ENCODE measurements around the gene DOHH.

DOHH gene

GRCh38 chr19:3441986-3442329 lies 58.5 kb downstream of the DOHH start:
- no peak for DNase-seq (ENCODE audit: low read depth)

- DNase-seq (ENCODE audit: low read depth): no peak
Measured at GRCh38 chr19:3441089-3441985, 59.1 kb downstream of the DOHH start.

Measured in activated T-cell treated with anti-CD3 and anti-CD28 coated beads for 24 hours (primary cell).